ENCODE data around the gene ZC3H14. TPM values are rescaled to one million over a fixed set of nuclear protein-coding genes. Genes with fewer than 3 reads are reported as not detected.
"Not testable (repeated sequence)": the region's sequence is repeated elsewhere in the genome, so short reads cannot be mapped to it uniquely, and the experiment has no call there.

The ZC3H14 gene
- polyA plus RNA-seq, 1 of the 3 experiments (the other 2 are of a cell fraction), result 61.5 TPM

DNA sequence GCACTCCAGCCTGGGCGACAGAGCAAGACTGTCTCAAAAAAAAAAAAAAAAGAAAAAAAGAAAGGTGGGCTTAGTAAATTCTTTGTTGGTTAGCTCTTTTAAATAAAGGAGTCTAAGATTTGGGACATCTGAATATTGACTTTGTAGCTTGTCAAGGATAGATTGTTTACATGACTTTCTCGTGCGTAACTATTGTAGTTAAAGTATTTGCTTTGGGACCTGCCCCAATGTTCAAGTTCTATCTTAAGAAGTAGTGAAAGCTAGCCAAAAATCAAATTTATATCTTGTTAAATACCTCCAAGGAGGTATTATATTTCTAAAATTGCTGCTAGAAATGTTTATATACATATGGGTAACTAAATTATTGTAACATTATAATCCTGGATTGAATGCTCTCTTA, 40.4 kb upstream of the ZC3H14 start:
- ChIA-PET CTCF (no interaction called here), POLR2A (interaction anchor here (0.8 kb wide), 1 partner anchor 12 kb away, joined by 3 read pairs; no protein-coding TSS in a partner anchor)
- H3K9ac ChIP-seq, result no peak overlapping the region
- H4K20me1 ChIP-seq (ENCODE audit: insufficient read depth), result peaks cover 3% of the 10 kb centered on the region
- no peak for DNase-seq
- no peaks in the 10 kb centered on the region for H3K9me3 ChIP-seq
- H2AFZ ChIP-seq (ENCODE audit: low read depth), result no peak overlapping the region
- no peaks in the 10 kb centered on the region for H3K27me3 ChIP-seq (ENCODE audit: insufficient read depth)
- no peaks in the 10 kb centered on the region for H3K9me2 ChIP-seq
- peaks cover 56% of the 10 kb centered on the region for H3K79me2 ChIP-seq (ENCODE audit: insufficient read depth)
- 96% methylated on average over 3 of the region's 3 CpGs for WGBS (ENCODE audit: low lambda C conversion rate)
- H3K36me3 ChIP-seq (replicated peaks in 1 of 2; ENCODE audit: control insufficient read depth in 1 of 2, insufficient read depth in 2 of 2, low read length in 1 of 2), result peaks cover 0 to 10% of the 10 kb centered on the region in 2 experiments
- TF ChIP-seq RXRA (IDR thresholded peaks at IDR 0.05; ENCODE audit: borderline replicate concordance, low read depth) (no peak), RCOR1 (IDR thresholded peaks at IDR 0.05; ENCODE audit: low read length) (no peak), NFIC (IDR thresholded peaks at IDR 0.05; ENCODE audit: borderline replicate concordance) (no peak), SIN3A (IDR thresholded peaks at IDR 0.05; ENCODE audit: borderline replicate concordance, low read depth, low read length) (no peak), JUND (IDR thresholded peaks at IDR 0.05) (no peak), FOXJ3 (CRISPR knock-in tag; IDR thresholded peaks at IDR 0.05) (no peak), EZH2phosphoT487 (IDR thresholded peaks at IDR 0.05; ENCODE audit: borderline replicate concordance, low read depth) (no peak)
- TF ChIP-seq, protein P1, sequence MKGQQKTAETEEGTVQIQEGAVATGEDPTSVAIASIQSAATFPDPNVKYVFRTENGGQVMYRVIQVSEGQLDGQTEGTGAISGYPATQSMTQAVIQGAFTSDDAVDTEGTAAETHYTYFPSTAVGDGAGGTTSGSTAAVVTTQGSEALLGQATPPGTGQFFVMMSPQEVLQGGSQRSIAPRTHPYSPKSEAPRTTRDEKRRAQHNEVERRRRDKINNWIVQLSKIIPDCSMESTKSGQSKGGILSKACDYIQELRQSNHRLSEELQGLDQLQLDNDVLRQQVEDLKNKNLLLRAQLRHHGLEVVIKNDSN (IDR thresholded peaks at IDR 0.05; ENCODE audit: borderline replicate concordance, low read depth), result no peak
- TF ChIP-seq, protein P2, sequence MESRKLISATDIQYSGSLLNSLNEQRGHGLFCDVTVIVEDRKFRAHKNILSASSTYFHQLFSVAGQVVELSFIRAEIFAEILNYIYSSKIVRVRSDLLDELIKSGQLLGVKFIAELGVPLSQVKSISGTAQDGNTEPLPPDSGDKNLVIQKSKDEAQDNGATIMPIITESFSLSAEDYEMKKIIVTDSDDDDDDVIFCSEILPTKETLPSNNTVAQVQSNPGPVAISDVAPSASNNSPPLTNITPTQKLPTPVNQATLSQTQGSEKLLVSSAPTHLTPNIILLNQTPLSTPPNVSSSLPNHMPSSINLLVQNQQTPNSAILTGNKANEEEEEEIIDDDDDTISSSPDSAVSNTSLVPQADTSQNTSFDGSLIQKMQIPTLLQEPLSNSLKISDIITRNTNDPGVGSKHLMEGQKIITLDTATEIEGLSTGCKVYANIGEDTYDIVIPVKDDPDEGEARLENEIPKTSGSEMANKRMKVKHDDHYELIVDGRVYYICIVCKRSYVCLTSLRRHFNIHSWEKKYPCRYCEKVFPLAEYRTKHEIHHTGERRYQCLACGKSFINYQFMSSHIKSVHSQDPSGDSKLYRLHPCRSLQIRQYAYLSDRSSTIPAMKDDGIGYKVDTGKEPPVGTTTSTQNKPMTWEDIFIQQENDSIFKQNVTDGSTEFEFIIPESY (IDR thresholded peaks at IDR 0.05; ENCODE audit: borderline replicate concordance, low read depth), result no peak
- TF ChIP-seq, protein P3, sequence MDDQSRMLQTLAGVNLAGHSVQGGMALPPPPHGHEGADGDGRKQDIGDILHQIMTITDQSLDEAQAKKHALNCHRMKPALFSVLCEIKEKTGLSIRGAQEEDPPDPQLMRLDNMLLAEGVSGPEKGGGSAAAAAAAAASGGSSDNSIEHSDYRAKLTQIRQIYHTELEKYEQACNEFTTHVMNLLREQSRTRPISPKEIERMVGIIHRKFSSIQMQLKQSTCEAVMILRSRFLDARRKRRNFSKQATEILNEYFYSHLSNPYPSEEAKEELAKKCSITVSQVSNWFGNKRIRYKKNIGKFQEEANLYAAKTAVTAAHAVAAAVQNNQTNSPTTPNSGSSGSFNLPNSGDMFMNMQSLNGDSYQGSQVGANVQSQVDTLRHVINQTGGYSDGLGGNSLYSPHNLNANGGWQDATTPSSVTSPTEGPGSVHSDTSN (IDR thresholded peaks at IDR 0.05), result no peak
- H3K4me2 ChIP-seq, result no peak overlapping the region
- peaks cover 5% of the 10 kb centered on the region for H3F3A ChIP-seq (replicated peaks; ENCODE audit: insufficient read depth)
- no peaks in the 10 kb centered on the region; a peak in 1 of 4 replicates for H3K4me1 ChIP-seq (ENCODE audit: control insufficient read depth in 1 of 2, insufficient read depth in 2 of 2, low read depth in 1 of 2, low read length in 1 of 2)
- H3K27ac ChIP-seq (ENCODE audit: low read depth in 2 of 2, low read length in 1 of 2), result peak overlapping the region in 1 of 2 experiments; percentile 16; a peak in 1 of 4 replicates
- no peak overlapping the region for H3K4me3 ChIP-seq (ENCODE audit: low read depth in 2 of 2, low read length in 1 of 2)

DNA sequence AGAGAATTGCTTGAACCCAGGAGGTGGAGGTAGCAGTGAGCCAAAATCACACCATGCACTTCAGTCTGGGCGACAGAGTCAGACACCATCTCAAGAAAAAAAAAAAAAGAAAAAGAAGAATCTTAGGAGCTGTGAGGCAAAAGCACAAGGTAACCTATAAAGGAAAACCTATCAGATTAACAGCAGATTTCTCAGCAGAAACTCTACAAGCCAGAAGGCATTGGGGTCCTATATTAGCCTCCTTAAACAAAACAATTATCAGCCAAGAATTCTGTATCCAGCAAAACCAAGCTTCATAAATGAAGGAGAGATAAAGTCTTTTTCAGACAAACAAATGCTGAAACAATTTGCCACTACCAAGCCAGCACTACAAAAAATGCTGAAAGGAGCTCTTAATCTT, 32.9 kb upstream of the ZC3H14 start:
- WGBS (ENCODE audit: low lambda C conversion rate), result 92% methylated on average over 1 of the region's 1 CpG
- H3K9me2 ChIP-seq; H3K9me3 ChIP-seq; H4K20me1 ChIP-seq (ENCODE audit: insufficient read depth); H3K4me3 ChIP-seq (ENCODE audit: low read depth in 2 of 2, low read length in 1 of 2); H3K4me2 ChIP-seq; DNase-seq; H3K27me3 ChIP-seq (ENCODE audit: insufficient read depth); H3K9ac ChIP-seq; H3F3A ChIP-seq (replicated peaks; ENCODE audit: insufficient read depth); H2AFZ ChIP-seq (ENCODE audit: low read depth); H3K4me1 ChIP-seq (ENCODE audit: control insufficient read depth in 1 of 2, insufficient read depth in 2 of 2, low read depth in 1 of 2, low read length in 1 of 2); POLR2A ChIA-PET; H3K27ac ChIP-seq (ENCODE audit: low read depth in 2 of 2, low read length in 1 of 2): not testable (repeated sequence)
- CTCF ChIA-PET, result interaction anchor here (1.1 kb wide), 1 partner anchor 37 kb away, joined by 3 read pairs; no protein-coding TSS in a partner anchor
- Histone ChIP-seq H3K79me2 (ENCODE audit: insufficient read depth) (peaks cover 53% of the 10 kb centered on the region), H3K36me3 (replicated peaks in 1 of 2; ENCODE audit: control insufficient read depth in 1 of 2, insufficient read depth in 2 of 2, low read length in 1 of 2) (peaks cover 5 to 36% of the 10 kb centered on the region in 2 experiments)

Data from SK-N-SH (cell line).